GM12874 (cell line): Measurements from ENCODE around the gene UBE2D2.

Experiments
- CTCF ChIP-seq: IDR thresholded peaks from 2 replicates; pipeline ENCODE4 v1.5.1; 2011; ENCODE audit warnings: low read depth, mild to moderate bottlenecking, control low read depth, low read length, moderate library complexity; ENCODE audit not compliant: insufficient read depth

UBE2D2 gene

GRCh38 chr5:139565411-139566305, 4.5 kb downstream of the UBE2D2 start:
- no peak for TF ChIP-seq CTCF

- no peak for TF ChIP-seq CTCF
Observed at GRCh38 chr5:139566611-139567010, 5.5 kb downstream of the UBE2D2 start.

GRCh38 chr5:139569270-139569955, 8.3 kb downstream of the UBE2D2 start:
- no peak for TF ChIP-seq CTCF

GRCh38 chr5:139571543-139571942, 10.4 kb downstream of the UBE2D2 start:
- no peak for TF ChIP-seq CTCF

- TF ChIP-seq CTCF = no peak
Observed at GRCh38 chr5:139571966-139572365, 10.8 kb downstream of the UBE2D2 start.

- peak; percentile 60 for TF ChIP-seq CTCF
Observed at GRCh38 chr5:139574641-139575312, 13.6 kb downstream of the UBE2D2 start.

- no peak for TF ChIP-seq CTCF
Observed at GRCh38 chr5:139575313-139575646, 14.1 kb downstream of the UBE2D2 start.
